Measurements from ENCODE around the gene DUSP14.

GRCh38 chr17:37553401-37553966 is 63.8 kb downstream of the DUSP14 start:
- no peak for TF ChIP-seq POLR2AphosphoS5 (IDR thresholded peaks at IDR 0.05; ENCODE audit: low read depth)
- TF ChIP-seq CTCF (IDR thresholded peaks at IDR 0.05; ENCODE audit: insufficient read depth, low read length): no peak
